A549 (cell line): ENCODE results near the gene DIP2C. TPM values are rescaled to one million over a fixed set of nuclear protein-coding genes. Genes with fewer than 3 reads are reported as not detected.
"Not testable (repeated sequence)": the region's sequence is repeated elsewhere in the genome, so short reads cannot be mapped to it uniquely, and the experiment has no call there.

ENCODE experiments used
- ATAC-seq, 2 experiments: fragments of 200-7000 bp in 1 of 2; fragments of >200 bp in 1 of 2; cut with Nextera tagmentation in 1 of 2; cut with Tn5 transposase in 1 of 2; 3 replicates each; pipeline versions ENCODE4 v1.8.0 to v1.9.1; 2018 to 2020; ENCODE audit warnings: mild to moderate bottlenecking in 1 of 2, moderate library complexity in 1 of 2
- CTCF ChIA-PET: fragments of 300-600 bp; sonication (Branson Sonifier 250); formaldehyde crosslinking; extraction: SDS; loops from one replicate; lab custom pipeline; 2021; ENCODE audit warnings: antibody characterized with exemption, inconsistent platforms; lab: Yijun Ruan, JAX
- POLR2A ChIA-PET: fragments of 350-600 bp; formaldehyde crosslinking; extraction: SDS; loops from one replicate; lab custom pipeline; 2021; ENCODE audit warnings: antibody characterized with exemption, inconsistent platforms; lab: Yijun Ruan, JAX
- DNase-seq, 2 experiments: peaks; one replicate each; pipeline versions ENCODE4 v3.0.0 to v3.0.0-alpha.2; 2011 to 2016; ENCODE audit warnings: low read depth in 1 of 2, low spot score in 1 of 2
- FAIRE-seq: peaks from 2 replicates; lab custom pipeline; 2011; peaks lifted over from hg19 to GRCh38; lab: Jason Lieb, UNC
- H3K27ac ChIP-seq, 2 experiments: fragments of >200 bp; sonication (Bioruptor Twin); formaldehyde crosslinking; 3 replicates each; pipeline ENCODE4 v1.5.1; 2016 to 2017
- H3K4me1 ChIP-seq: fragments of >200 bp; sonication (Bioruptor Twin); formaldehyde crosslinking; 3 replicates; pipeline ENCODE4 v1.6.1; 2016
- H3K4me2 ChIP-seq: fragments of >200 bp; sonication (Bioruptor Twin); formaldehyde crosslinking; 3 replicates; pipeline ENCODE4 v1.6.1; 2016
- H3K4me3 ChIP-seq: fragments of >200 bp; sonication (Bioruptor Twin); formaldehyde crosslinking; 3 replicates; pipeline ENCODE4 v1.5.1; 2016
- H3K9me3 ChIP-seq: fragments of >200 bp; sonication (Bioruptor Twin); formaldehyde crosslinking; 3 replicates; pipeline ENCODE4 v1.6.1; 2016
- CHD2 ChIP-seq: fragments of 150-350 bp; IDR thresholded peaks from 2 replicates; pipeline ENCODE4 v1.6.1; 2014; ENCODE audit warnings: low read length; ENCODE audit not compliant: partially characterized antibody
- CHD4 ChIP-seq: fragments of 200-600 bp; sonication (generic); IDR thresholded peaks from 2 replicates; pipeline ENCODE4 v1.6.1; 2016; ENCODE audit warnings: antibody characterized with exemption, mild to moderate bottlenecking, borderline replicate concordance
- EP300 ChIP-seq, 2 experiments: fragments of >200 bp; sonication (Bioruptor Twin); formaldehyde crosslinking; IDR thresholded peaks; 2 replicates in 1 of 2; 3 replicates in 1 of 2; pipeline ENCODE4 v1.6.1; 2016 to 2017
- FOXS1 ChIP-seq: fragments of 250-450 bp; sonication (Bioruptor Pico); IDR thresholded peaks from 2 replicates; pipeline ENCODE4 v1.5.0; 2020; ENCODE audit warnings: mild to moderate bottlenecking, moderate library complexity
- HOXA7 ChIP-seq: fragments of 250-450 bp; sonication (Bioruptor Pico); IDR thresholded peaks from 2 replicates; pipeline ENCODE4 v1.5.0; 2020; ENCODE audit warnings: mild to moderate bottlenecking, moderate library complexity
- MAFK ChIP-seq: fragments of 450-650 bp; IDR thresholded peaks from 2 replicates; pipeline ENCODE4 v1.6.1; 2014; ENCODE audit not compliant: partially characterized antibody
- NPAS2 ChIP-seq: fragments of 250-450 bp; sonication (Bioruptor Pico); IDR thresholded peaks from 2 replicates; pipeline ENCODE4 v1.8.0; 2022; ENCODE audit warnings: mild to moderate bottlenecking, moderate library complexity, borderline replicate concordance
- PHF8 ChIP-seq: fragments of 200-600 bp; sonication (generic); IDR thresholded peaks from 2 replicates; pipeline ENCODE4 v1.6.1; 2016; ENCODE audit warnings: low read depth, mild to moderate bottlenecking, antibody characterized with exemption, moderate library complexity, borderline replicate concordance
- POLR2A ChIP-seq: IDR thresholded peaks from 2 replicates; pipeline ENCODE4 v1.6.1; 2012; ENCODE audit warnings: mild to moderate bottlenecking, low read length
- TFCP2L1 ChIP-seq: fragments of 250-450 bp; sonication (Bioruptor Pico); IDR thresholded peaks from 2 replicates; pipeline ENCODE4 v1.5.0; 2021; ENCODE audit warnings: mild to moderate bottlenecking
- ZNF302 ChIP-seq: fragments of 250-450 bp; sonication (Bioruptor Pico); IDR thresholded peaks from 2 replicates; pipeline ENCODE4 v1.9.0; 2021; ENCODE audit warnings: inconsistent platforms, mild to moderate bottlenecking, moderate library complexity
- WGBS: methylation state at CpG from one replicate; pipeline ENCODE4 v1.1.6; 2017; ENCODE audit errors: missing lambda C conversion rate; 5-methylcytosine and 5-hydroxymethylcytosine counted together
- polyA plus RNA-seq, 4 experiments: library from polyadenylated mRNA; depleted of rRNA in 3 of 4; stranded (reverse); fragments of >200 nt; fragmentation: RNase III in 1 of 4; extraction: RNeasy Plus Mini Kit Qiagen cat#74134 plus additional on column Dnase treatment in 1 of 4; gene quantifications; 2 replicates in 3 of 4; 3 replicates in 1 of 4; pipeline ENCODE4 v1.2.3, GENCODE V29; 2011 to 2017
- TF ChIP-seq, protein P1 (sequence below): fragments of >200 bp; sonication (Bioruptor Twin); formaldehyde crosslinking; IDR thresholded peaks from 3 replicates; pipeline ENCODE4 v1.5.1; 2016
- TF ChIP-seq, protein P2 (sequence below): fragments of 450-650 bp; IDR thresholded peaks from 2 replicates; pipeline ENCODE4 v1.6.1; 2014; ENCODE audit warnings: antibody characterized with exemption
- TF ChIP-seq, protein P3 (sequence below): IDR thresholded peaks from 2 replicates; pipeline ENCODE4 v1.6.1; 2012; ENCODE audit warnings: low read depth, borderline replicate concordance
- TF ChIP-seq, protein P4 (sequence below): fragments of >200 bp; sonication (Bioruptor Twin); formaldehyde crosslinking; IDR thresholded peaks from 2 replicates; pipeline ENCODE4 v1.6.1; 2016

DIP2C gene
- polyA plus RNA-seq, 2 of the 4 experiments (the other 2 are of a cell fraction) = 3.7 to 5.0 TPM

DNA sequence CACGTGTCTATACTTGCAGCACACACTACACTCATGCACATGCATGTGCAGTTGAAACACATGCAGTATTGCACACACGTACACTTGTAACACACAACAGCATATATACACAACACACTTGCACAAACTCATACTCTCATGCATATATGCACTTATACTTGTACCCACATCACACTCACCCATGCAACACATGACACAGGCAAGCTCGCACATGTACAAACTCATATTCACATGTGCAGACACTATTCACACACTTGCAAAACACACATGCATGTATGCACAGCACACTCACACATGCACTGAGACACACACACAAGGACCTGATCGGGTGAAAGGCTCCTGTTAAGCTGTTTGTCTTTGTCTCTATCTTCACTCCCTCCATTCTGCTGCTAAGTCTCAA is 384.4 kb downstream of the DIP2C start:
- DNase-seq = no peak
- no peak for FAIRE-seq
- ChIA-PET POLR2A (no interaction called here), CTCF (no interaction called here)
- no peak overlapping the region for H3K27ac ChIP-seq
- peaks cover 4% of the 10 kb centered on the region; the same call in 1 of the 3 replicates for H3K4me1 ChIP-seq
- no peak for ATAC-seq
- H3K4me2 ChIP-seq = no peak overlapping the region
- 79% methylated on average over 4 of the region's 4 CpGs for WGBS
- no peak overlapping the region for H3K4me3 ChIP-seq
- no peaks in the 10 kb centered on the region for H3K9me3 ChIP-seq
- TF ChIP-seq EP300 (IDR thresholded peaks at IDR 0.05) (no peak), FOXS1 (no peak), CHD4 (no peak), NPAS2 (CRISPR knock-in tag) (no peak), POLR2A (no peak), TFCP2L1 (CRISPR knock-in tag) (no peak), MAFK (no peak), PHF8 (no peak)
- TF ChIP-seq, protein P1, sequence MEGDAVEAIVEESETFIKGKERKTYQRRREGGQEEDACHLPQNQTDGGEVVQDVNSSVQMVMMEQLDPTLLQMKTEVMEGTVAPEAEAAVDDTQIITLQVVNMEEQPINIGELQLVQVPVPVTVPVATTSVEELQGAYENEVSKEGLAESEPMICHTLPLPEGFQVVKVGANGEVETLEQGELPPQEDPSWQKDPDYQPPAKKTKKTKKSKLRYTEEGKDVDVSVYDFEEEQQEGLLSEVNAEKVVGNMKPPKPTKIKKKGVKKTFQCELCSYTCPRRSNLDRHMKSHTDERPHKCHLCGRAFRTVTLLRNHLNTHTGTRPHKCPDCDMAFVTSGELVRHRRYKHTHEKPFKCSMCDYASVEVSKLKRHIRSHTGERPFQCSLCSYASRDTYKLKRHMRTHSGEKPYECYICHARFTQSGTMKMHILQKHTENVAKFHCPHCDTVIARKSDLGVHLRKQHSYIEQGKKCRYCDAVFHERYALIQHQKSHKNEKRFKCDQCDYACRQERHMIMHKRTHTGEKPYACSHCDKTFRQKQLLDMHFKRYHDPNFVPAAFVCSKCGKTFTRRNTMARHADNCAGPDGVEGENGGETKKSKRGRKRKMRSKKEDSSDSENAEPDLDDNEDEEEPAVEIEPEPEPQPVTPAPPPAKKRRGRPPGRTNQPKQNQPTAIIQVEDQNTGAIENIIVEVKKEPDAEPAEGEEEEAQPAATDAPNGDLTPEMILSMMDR = no peak

DNA sequence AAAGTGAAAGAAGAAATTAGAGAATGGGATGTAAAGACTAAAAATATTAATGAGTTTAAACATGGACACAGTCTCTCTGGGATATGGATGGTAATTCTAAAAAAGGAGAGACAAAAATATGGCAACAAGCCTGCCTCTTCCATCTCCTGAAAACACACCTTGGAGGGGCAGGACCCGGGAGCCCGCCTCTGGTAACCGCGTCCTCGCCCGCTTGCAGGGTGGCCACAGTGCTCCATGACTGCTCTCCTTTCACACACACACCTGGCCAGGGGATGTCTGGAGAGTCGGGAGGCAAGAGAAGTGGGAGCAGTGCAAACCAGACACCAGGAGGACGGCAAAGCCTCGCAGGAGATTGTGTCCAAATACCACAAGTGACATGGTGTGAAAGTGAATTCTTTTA is 387.9 kb downstream of the DIP2C start:
- ATAC-seq (no peak), FAIRE-seq (no peak)
- WGBS = 92% methylated on average over 9 of the region's 9 CpGs

DNA sequence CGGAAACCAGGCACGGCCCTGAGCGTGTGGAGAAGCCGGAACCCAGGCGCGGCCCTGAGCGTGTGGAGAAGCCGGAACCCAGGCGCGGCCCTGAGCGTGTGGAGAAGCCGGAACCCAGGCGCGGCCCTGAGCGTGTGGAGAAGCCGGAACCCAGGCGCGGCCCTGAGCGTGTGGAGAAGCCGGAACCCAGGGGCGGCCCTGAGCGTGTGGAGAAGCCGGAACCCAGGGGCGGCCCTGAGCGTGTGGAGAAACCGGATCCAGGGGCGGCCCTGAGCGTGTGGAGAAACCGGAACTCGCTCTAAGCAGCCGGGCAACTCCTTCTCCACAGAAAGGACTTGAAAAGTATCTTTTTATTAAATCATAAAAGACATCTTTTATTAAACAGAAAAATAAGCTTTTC is 388.9 kb downstream of the DIP2C start:
- H3K27ac ChIP-seq, DNase-seq, H3K9me3 ChIP-seq, H3K4me3 ChIP-seq, POLR2A ChIA-PET, H3K4me2 ChIP-seq, ATAC-seq, CTCF ChIA-PET, H3K4me1 ChIP-seq, FAIRE-seq: not testable (repeated sequence)
- 92% methylated on average over 31 of the region's 31 CpGs for WGBS

More for the DNA sequence above, 387.9 kb downstream of the DIP2C start:
- Histone ChIP-seq H3K9me3 (no peaks in the 10 kb centered on the region), H3K4me2 (no peak overlapping the region), H3K4me3 (no peak overlapping the region), H3K27ac (no peak overlapping the region), H3K4me1 (peaks cover 9% of the 10 kb centered on the region)
- TF ChIP-seq, protein P2, sequence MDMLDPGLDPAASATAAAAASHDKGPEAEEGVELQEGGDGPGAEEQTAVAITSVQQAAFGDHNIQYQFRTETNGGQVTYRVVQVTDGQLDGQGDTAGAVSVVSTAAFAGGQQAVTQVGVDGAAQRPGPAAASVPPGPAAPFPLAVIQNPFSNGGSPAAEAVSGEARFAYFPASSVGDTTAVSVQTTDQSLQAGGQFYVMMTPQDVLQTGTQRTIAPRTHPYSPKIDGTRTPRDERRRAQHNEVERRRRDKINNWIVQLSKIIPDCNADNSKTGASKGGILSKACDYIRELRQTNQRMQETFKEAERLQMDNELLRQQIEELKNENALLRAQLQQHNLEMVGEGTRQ = no peak
- ChIA-PET CTCF (no interaction called here), POLR2A (no interaction called here)
- no peak for DNase-seq

DNA sequence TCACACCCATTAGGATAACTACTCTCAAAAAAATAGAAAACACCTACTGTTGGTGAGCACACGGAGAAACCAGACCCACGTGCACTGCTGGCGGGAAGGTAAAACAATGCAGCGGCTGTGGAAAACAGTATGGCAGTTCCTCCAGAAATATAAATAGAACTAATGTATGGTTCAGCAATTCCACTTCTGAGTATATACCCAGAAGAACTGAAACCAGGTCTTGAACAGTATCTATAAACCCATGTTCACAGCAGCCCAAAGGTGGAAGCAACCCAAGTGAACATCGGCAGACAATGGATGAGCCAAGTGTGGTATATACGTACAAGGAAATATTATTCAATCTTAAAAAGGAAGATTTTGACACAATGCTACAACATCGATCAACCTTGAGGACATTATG is 389.5 kb downstream of the DIP2C start:
- DNase-seq (no peak), ATAC-seq (no peak), FAIRE-seq (no peak)
- 92% methylated on average over 7 of the region's 7 CpGs for WGBS
- H3K4me3 ChIP-seq = no peak overlapping the region
- CTCF ChIA-PET = no interaction called here
- TF ChIP-seq, protein P3, sequence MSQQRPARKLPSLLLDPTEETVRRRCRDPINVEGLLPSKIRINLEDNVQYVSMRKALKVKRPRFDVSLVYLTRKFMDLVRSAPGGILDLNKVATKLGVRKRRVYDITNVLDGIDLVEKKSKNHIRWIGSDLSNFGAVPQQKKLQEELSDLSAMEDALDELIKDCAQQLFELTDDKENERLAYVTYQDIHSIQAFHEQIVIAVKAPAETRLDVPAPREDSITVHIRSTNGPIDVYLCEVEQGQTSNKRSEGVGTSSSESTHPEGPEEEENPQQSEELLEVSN = no peak
- TF ChIP-seq, protein P4, sequence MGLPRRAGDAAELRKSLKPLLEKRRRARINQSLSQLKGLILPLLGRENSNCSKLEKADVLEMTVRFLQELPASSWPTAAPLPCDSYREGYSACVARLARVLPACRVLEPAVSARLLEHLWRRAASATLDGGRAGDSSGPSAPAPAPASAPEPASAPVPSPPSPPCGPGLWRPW = no peak
- TF ChIP-seq CHD2 (no peak), HOXA7 (CRISPR knock-in tag) (no peak), ZNF302 (CRISPR knock-in tag) (no peak)
- POLR2A ChIA-PET = no interaction called here
- H3K27ac ChIP-seq = no peak overlapping the region
- no peaks in the 10 kb centered on the region for H3K9me3 ChIP-seq
- no peak overlapping the region for H3K4me2 ChIP-seq
- H3K4me1 ChIP-seq = peaks cover 9% of the 10 kb centered on the region
